IMR-90 (cell line): ENCODE results near the gene EGFL7. TPM values are rescaled to one million over a fixed set of nuclear protein-coding genes. Genes with fewer than 3 reads are reported as not detected.

Experiments
- ATAC-seq: fragments of 200-7000 bp; cut with Tn5 transposase; 2 replicates; pipeline ENCODE4 v1.9.1; 2020; ENCODE audit warnings: low read depth, mild to moderate bottlenecking, moderate library complexity
- BruUV-seq: library from RNA; stranded (reverse); fragments of 400-500 nt; replicated peaks from 2 replicates; lab custom pipeline; 2021; lab: Mats Ljungman, UMichigan
- CTCF ChIA-PET: fragments of 300-600 bp; formaldehyde crosslinking; extraction: SDS; loops from one replicate; lab custom pipeline; 2021; ENCODE audit warnings: antibody characterized with exemption; lab: Yijun Ruan, JAX
- POLR2A ChIA-PET: fragments of 300-600 bp; sonication (Branson Sonifier 250); formaldehyde crosslinking; loops from one replicate; lab custom pipeline; 2022; ENCODE audit warnings: antibody characterized with exemption; ENCODE audit not compliant: unreplicated experiment; lab: Charles Lee
- DNase-seq: peaks from one replicate; pipeline ENCODE4 v3.0.0; 2013
- H2AFZ ChIP-seq: replicated peaks from 2 replicates; pipeline ENCODE3; 2013; ENCODE audit warnings: low read length, mild to moderate bottlenecking; ENCODE audit not compliant: poor library complexity
- H2AK5ac ChIP-seq: 2 replicates; pipeline ENCODE4 v1.6.1; 2013; ENCODE audit warnings: low read depth, low read length, inconsistent platforms
- H2AK9ac ChIP-seq: replicated peaks from 2 replicates; pipeline ENCODE3; 2013; ENCODE audit warnings: mild to moderate bottlenecking, low read depth, low read length, moderate library complexity; ENCODE audit not compliant: poor library complexity
- H2BK120ac ChIP-seq: 2 replicates; pipeline ENCODE4 v1.6.1; 2013; ENCODE audit warnings: low read depth, low read length, inconsistent platforms
- H2BK15ac ChIP-seq: 3 replicates; pipeline ENCODE4 v1.6.1; 2013; ENCODE audit warnings: low read depth, low read length, inconsistent platforms
- H2BK20ac ChIP-seq: 2 replicates; pipeline ENCODE4 v1.6.1; 2013; ENCODE audit warnings: low read depth, mild to moderate bottlenecking, inconsistent platforms, low read length, moderate library complexity
- H2BK5ac ChIP-seq: 2 replicates; pipeline ENCODE4 v1.6.1; 2013; ENCODE audit warnings: mild to moderate bottlenecking, low read depth, low read length, inconsistent platforms; ENCODE audit not compliant: poor library complexity, severe bottlenecking
- H3K14ac ChIP-seq: replicated peaks from 2 replicates; pipeline ENCODE4 v1.6.1; 2013; ENCODE audit warnings: low read depth, low read length, inconsistent platforms
- H3K18ac ChIP-seq: 2 replicates; pipeline ENCODE4 v1.6.1; 2013; ENCODE audit warnings: low read depth, low read length, control low read depth
- H3K23ac ChIP-seq: 2 replicates; pipeline ENCODE4 v1.6.1; 2013; ENCODE audit warnings: low read depth, low read length, inconsistent platforms
- H3K27ac ChIP-seq: 2 replicates; pipeline ENCODE4 v1.5.1; 2013; ENCODE audit warnings: mild to moderate bottlenecking, control low read depth, low read length; ENCODE audit not compliant: insufficient read depth
- H3K27me3 ChIP-seq: 2 replicates; pipeline ENCODE4 v1.6.1; 2013; ENCODE audit warnings: low read length; ENCODE audit not compliant: control insufficient read depth, insufficient read depth
- H3K36me3 ChIP-seq: 2 replicates; pipeline ENCODE4 v1.6.1; 2013; ENCODE audit warnings: low read length, mixed read lengths; ENCODE audit not compliant: control insufficient read depth, insufficient read depth
- H3K4ac ChIP-seq: 2 replicates; pipeline ENCODE4 v1.6.1; 2013; ENCODE audit warnings: low read depth, low read length, inconsistent platforms
- H3K4me1 ChIP-seq: 2 replicates; pipeline ENCODE4 v1.6.1; 2013; ENCODE audit warnings: low read length, mixed read lengths; ENCODE audit not compliant: control insufficient read depth, insufficient read depth
- H3K4me2 ChIP-seq: 2 replicates; pipeline ENCODE4 v1.6.1; 2013; ENCODE audit warnings: low read depth, mild to moderate bottlenecking, control low read depth, low read length, moderate library complexity
- H3K4me3 ChIP-seq: 2 replicates; pipeline ENCODE4 v1.5.1; 2013; ENCODE audit warnings: low read depth, mild to moderate bottlenecking, control low read depth, low read length, moderate library complexity; ENCODE audit not compliant: insufficient read depth
- H3K56ac ChIP-seq: 2 replicates; pipeline ENCODE4 v1.6.1; 2013; ENCODE audit warnings: low read length, inconsistent platforms; ENCODE audit not compliant: insufficient read depth; ENCODE audit errors: extremely low read depth
- H3K79me1 ChIP-seq, 2 experiments: 2 replicates each; pipeline ENCODE4 v1.6.1; 2013; ENCODE audit warnings: low read length in 2 of 2, inconsistent platforms in 1 of 2, low read depth in 1 of 2
- H3K9ac ChIP-seq: 2 replicates; pipeline ENCODE4 v1.6.1; 2013; ENCODE audit warnings: low read depth, low read length, control low read depth
- H3K9me1 ChIP-seq: 2 replicates; pipeline ENCODE4 v1.6.1; 2013; ENCODE audit warnings: low read length, inconsistent platforms; ENCODE audit not compliant: insufficient read depth
- H3K9me3 ChIP-seq: 2 replicates; pipeline ENCODE4 v1.6.1; 2013; ENCODE audit warnings: low read length; ENCODE audit not compliant: control insufficient read depth, insufficient read depth
- H4K20me1 ChIP-seq: 2 replicates; pipeline ENCODE4 v1.6.1; 2013; ENCODE audit warnings: low read length, inconsistent platforms; ENCODE audit not compliant: insufficient read depth
- H4K5ac ChIP-seq: 2 replicates; pipeline ENCODE4 v1.6.1; 2013; ENCODE audit warnings: mild to moderate bottlenecking, low read depth, low read length, control low read depth
- H4K8ac ChIP-seq, 2 experiments: 2 replicates each; pipeline ENCODE4 v1.6.1; 2013; ENCODE audit warnings: low read depth in 2 of 2, low read length in 2 of 2, control low read depth in 1 of 2, inconsistent platforms in 1 of 2
- H4K91ac ChIP-seq: 2 replicates; pipeline ENCODE4 v1.6.1; 2013; ENCODE audit warnings: low read depth, low read length, inconsistent platforms; ENCODE audit not compliant: insufficient read depth
- RCOR1 ChIP-seq: IDR thresholded peaks from 2 replicates; pipeline ENCODE4 v1.6.1; 2012; ENCODE audit warnings: mild to moderate bottlenecking, low read length, improper control_type of control experiment; ENCODE audit not compliant: insufficient replicate concordance
- WGBS, 2 experiments: methylation state at CpG; one replicate each; pipeline versions ENCODE4 v1.1.5 to v1.1.7; 2013; ENCODE audit warnings: missing lambda C conversion rate in 2 of 2; ENCODE audit not compliant: insufficient read length in 1 of 2; ENCODE audit errors: extremely low coverage in 2 of 2; 5-methylcytosine and 5-hydroxymethylcytosine counted together
- dilution Hi-C: fragments of 300-500 bp; cut with HindIII; formaldehyde crosslinking; loops from one replicate; pipeline ENCODE4 v1.14.3; 2018; ENCODE audit warnings: low sequenced_read_pairs; ENCODE audit not compliant: unreplicated experiment
- in situ Hi-C: fragments of 300-500 bp; cut with MboI; formaldehyde crosslinking; loops from 3 replicates; pipeline ENCODE4 v1.14.3; 2019; ENCODE audit warnings: low sequenced_read_pairs, inconsistent platforms, mixed read lengths
- intact Hi-C: fragments of 100-400 bp; cut with micrococcal nuclease; formaldehyde crosslinking; loops from 2 replicates; pipeline ENCODE4 v1.10.0; 2022
- polyA plus RNA-seq, 3 experiments: library from polyadenylated mRNA; depleted of rRNA; stranded (reverse); fragments of >200 nt; gene quantifications; 2 replicates each; pipeline ENCODE4 v1.2.3, GENCODE V29; 2012; ENCODE audit warnings: low replicate concordance in 1 of 3
- total RNA-seq: library from RNA; depleted of rRNA; stranded (reverse); fragments of >200 nt; gene quantifications from 2 replicates; pipeline ENCODE4 v1.2.3, GENCODE V29; 2012

EGFL7 gene
- total and polyA plus RNA-seq, 2 of the 4 experiments (the other 2 are of a cell fraction), result 2.2 to 10.4 TPM

GRCh38 chr9:136675477-136676296 lies 13.0 kb downstream of the EGFL7 start:
- H3K4me2 ChIP-seq, result no peak overlapping the region
- no peak overlapping the region for H4K5ac ChIP-seq
- dilution Hi-C loops (no loop called here), in situ Hi-C loops (no loop called here), intact Hi-C loops (no loop called here)
- CTCF ChIA-PET, result no interaction called here
- H3K9me3 ChIP-seq, result no peaks in the 10 kb centered on the region
- WGBS, 2 experiments, result no CpG with 5 or more reads among the region's 16 CpGs
- no peak overlapping the region for H3K14ac ChIP-seq
- H3K9me1 ChIP-seq, result no peaks in the 10 kb centered on the region
- H3K23ac ChIP-seq, result no peak overlapping the region
- no peaks in the 10 kb centered on the region; the same call in none of the 2 replicates for H4K20me1 ChIP-seq
- H3K4me1 ChIP-seq, result no peaks in the 10 kb centered on the region
- no peak overlapping the region for H3K18ac ChIP-seq
- no peak overlapping the region for H4K91ac ChIP-seq
- 0 out of 4 replicates have a peak, but pooled peaks cover 0 to 8% of the 10 kb centered on the region in 2 experiments for H3K79me1 ChIP-seq
- peaks cover 18% of the 10 kb centered on the region; the same call in 1 of the 2 replicates for H3K36me3 ChIP-seq
- no TSS peak for BruUV-seq
- no peak overlapping the region for H3K9ac ChIP-seq
- H2AK9ac ChIP-seq, result no peak overlapping the region
- no peak overlapping the region for H3K4me3 ChIP-seq
- H2BK20ac ChIP-seq, result no peak overlapping the region
- no peak overlapping the region for H2BK120ac ChIP-seq
- no peak overlapping the region for H4K8ac ChIP-seq
- POLR2A ChIA-PET, result no interaction called here
- H2AFZ ChIP-seq, result no peak overlapping the region
- no peak overlapping the region for H2AK5ac ChIP-seq
- DNase-seq, result no peak
- H2BK5ac ChIP-seq, result no peak overlapping the region
- no peak overlapping the region for H3K4ac ChIP-seq
- no peak overlapping the region for H3K56ac ChIP-seq
- no peak for ATAC-seq
- H2BK15ac ChIP-seq, result no peak overlapping the region
- no peaks in the 10 kb centered on the region for H3K27me3 ChIP-seq
- no peak overlapping the region for H3K27ac ChIP-seq
- no peak for TF ChIP-seq RCOR1
